Ureter (tissue), 1 donor: ENCODE measurements around the gene SLC16A5. TPM values are rescaled to one million over a fixed set of nuclear protein-coding genes. Genes with fewer than 3 reads are reported as not detected.
A peak's percentile ranks its signal among the peaks of the same experiment; 100 is the strongest.
"Not testable (repeated sequence)": the region's sequence is repeated elsewhere in the genome, so short reads cannot be mapped to it uniquely, and the experiment has no call there.

ENCODE experiments used
- DNase-seq: peaks from one replicate; pipeline ENCODE4 v3.0.0-alpha.2; 2020; ENCODE audit warnings: low spot score
- total RNA-seq: library from RNA; stranded (reverse); gene quantifications from one replicate; pipeline ENCODE4 v1.2.4, GENCODE V29; 2023
- donor health status: DM: yes; HTN: yes; CAD: no.

The SLC16A5 gene
- total RNA-seq, 1 donor from 2014 or later: 77.7 TPM

GRCh38 chr17:75064040-75064439, 23.7 kb upstream of the SLC16A5 start:
- no peak for DNase-seq

- DNase-seq: no peak
Observed at GRCh38 chr17:75064460-75064859, 23.3 kb upstream of the SLC16A5 start.

GRCh38 chr17:75064867-75065561, 22.7 kb upstream of the SLC16A5 start:
- no peak for DNase-seq

- no peak for DNase-seq
Observed at GRCh38 chr17:75065562-75066151, 22.1 kb upstream of the SLC16A5 start.

GRCh38 chr17:75067856-75068255, 19.9 kb upstream of the SLC16A5 start:
- no peak for DNase-seq

- no peak for DNase-seq
Observed at GRCh38 chr17:75068750-75069149, 19.0 kb upstream of the SLC16A5 start.

GRCh38 chr17:75069783-75070182, 18.0 kb upstream of the SLC16A5 start:
- no peak for DNase-seq

GRCh38 chr17:75071478-75072271, 16.1 kb upstream of the SLC16A5 start:
- not testable (repeated sequence) for DNase-seq

- DNase-seq: not testable (repeated sequence)
Observed at GRCh38 chr17:75072909-75073308, 14.8 kb upstream of the SLC16A5 start.

- no peak for DNase-seq
Observed at GRCh38 chr17:75073618-75074047, 14.1 kb upstream of the SLC16A5 start.

- DNase-seq: no peak
Observed at GRCh38 chr17:75074532-75074931, 13.2 kb upstream of the SLC16A5 start.

- DNase-seq: no peak
Observed at GRCh38 chr17:75075597-75076336, 12.0 kb upstream of the SLC16A5 start.

GRCh38 chr17:75077072-75077495, 10.7 kb upstream of the SLC16A5 start:
- DNase-seq: no peak

- peak; percentile 68 for DNase-seq
Observed at GRCh38 chr17:75077496-75078283, 10.1 kb upstream of the SLC16A5 start.

GRCh38 chr17:75078284-75079022, 9.3 kb upstream of the SLC16A5 start:
- DNase-seq: no peak

- no peak for DNase-seq
Observed at GRCh38 chr17:75079023-75079373, 8.8 kb upstream of the SLC16A5 start.

GRCh38 chr17:75081611-75082540, 5.9 kb upstream of the SLC16A5 start:
- DNase-seq: no peak

GRCh38 chr17:75082683-75083082, 5.1 kb upstream of the SLC16A5 start:
- no peak for DNase-seq

- no peak for DNase-seq
Observed at GRCh38 chr17:75084039-75084660, 3.6 kb upstream of the SLC16A5 start.
